HUDEP-2 (cell line): Measurements from ENCODE around the gene FNDC7.
A peak's percentile ranks its signal among the peaks of the same experiment; 100 is the strongest.
"Not testable (repeated sequence)": the region's sequence is repeated elsewhere in the genome, so short reads cannot be mapped to it uniquely, and the experiment has no call there.

ENCODE experiments used
- DNase-seq, 76 experiments: peaks; one replicate each; lab custom pipeline; 2025; ENCODE audit not compliant: unreplicated experiment in 76 of 76; lab: John Stamatoyannopoulos, UW

FNDC7 gene, protein sequence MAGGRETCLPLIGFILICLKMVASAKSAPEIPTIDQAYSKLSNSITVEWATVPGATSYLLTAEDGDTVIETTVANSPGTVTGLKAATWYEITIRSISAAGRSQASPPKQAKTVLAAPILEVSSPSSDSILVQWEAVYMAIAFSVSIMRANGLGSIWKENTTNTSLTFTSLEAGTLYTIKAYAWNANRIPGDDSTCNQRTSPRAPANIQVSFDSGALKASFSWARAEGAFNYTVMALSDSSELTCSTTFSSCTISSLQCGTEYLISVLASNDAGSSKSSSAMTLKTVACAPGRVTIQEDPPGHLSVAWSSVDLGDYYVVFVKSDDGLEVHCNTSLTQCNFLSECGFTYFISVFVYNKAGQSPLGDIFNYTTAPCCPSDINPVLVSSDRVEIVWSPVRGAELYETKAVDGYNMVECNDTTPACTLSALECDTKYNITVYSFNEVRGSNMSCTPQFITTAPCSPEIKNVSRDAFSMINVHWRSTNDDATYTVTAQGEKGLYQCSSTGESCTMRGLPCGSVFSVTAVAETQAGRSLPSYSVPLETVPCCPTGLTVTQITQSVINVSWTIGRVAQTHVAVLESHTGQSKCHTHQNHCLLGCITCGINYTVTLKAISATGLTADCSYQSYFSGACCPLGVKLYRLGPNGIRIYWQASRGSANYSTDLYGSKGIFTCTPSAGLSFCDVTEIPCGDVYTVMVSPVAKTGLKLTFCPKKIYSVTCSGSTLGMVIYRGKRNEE

DNA sequence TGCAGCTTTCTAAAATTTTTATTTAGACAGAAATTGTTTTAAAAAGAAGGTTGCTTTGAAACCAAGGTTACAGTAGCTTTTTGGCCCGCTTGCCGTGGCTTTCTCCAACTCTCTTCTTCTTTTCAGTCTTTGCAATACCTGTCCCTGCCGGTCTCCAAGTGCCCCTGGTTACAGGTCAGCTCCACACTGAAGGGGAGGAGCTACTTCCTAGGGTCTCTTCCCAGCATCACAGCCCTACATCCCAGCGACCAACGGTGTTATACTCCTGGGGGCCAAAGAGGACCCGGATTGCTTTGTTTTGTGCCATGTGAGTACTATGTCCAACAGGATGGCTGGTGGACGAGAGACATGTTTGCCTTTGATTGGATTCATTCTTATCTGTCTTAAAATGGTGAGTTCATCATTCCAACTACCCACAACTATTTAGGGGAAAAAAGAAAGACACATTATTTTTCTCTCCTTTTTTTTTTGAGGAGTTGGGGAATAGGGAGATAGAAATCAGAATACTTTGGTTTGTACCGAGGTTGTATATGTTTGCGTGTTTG is at the start of gene FNDC7:
FNDC7 (plus strand) TSS at position 303 of the 545 bp plus-strand sequence; CDS start at position 329, 26 bp downstream.
- no peak for DNase-seq

DNA sequence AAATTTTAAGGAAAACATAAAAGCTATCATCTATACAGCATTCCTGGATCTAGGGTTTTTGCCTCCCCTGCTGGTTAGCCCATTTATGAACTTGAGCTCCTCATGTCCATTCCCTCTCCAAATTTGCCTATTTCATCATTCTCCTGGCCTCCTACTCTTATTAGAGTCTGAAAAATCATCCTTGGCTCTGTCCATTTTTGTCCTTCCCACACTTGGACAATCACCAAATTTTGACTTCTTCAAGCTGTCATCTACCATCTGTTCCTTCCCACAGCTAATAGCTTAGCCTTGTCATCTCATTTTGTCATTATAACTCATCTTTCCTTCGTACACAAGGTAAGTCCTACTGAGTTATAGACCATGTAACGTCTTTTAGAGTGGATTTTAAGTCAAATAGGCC is 49.6 kb upstream of the FNDC7 start:
- no peak for DNase-seq

DNA sequence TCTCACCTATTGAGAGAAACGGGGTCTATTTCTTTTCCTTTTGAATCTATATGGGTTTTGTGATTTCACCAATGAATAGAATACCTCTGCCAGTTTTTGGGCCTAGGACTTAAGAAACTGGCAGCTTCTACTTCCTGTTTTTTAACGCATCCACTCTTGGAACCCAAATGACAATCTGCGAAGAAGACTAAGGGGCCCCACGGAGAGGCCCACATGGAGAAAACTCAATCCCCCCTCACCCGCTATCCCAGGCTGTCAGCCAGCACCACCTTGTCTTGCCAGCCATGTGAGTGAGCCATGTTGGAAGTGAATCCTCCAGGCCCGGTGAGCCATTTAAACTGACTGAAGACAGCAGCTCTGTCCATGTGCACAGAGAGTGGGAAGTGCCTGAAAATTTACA is 48.2 kb upstream of the FNDC7 start:
- DNase-seq, result no peak

DNA sequence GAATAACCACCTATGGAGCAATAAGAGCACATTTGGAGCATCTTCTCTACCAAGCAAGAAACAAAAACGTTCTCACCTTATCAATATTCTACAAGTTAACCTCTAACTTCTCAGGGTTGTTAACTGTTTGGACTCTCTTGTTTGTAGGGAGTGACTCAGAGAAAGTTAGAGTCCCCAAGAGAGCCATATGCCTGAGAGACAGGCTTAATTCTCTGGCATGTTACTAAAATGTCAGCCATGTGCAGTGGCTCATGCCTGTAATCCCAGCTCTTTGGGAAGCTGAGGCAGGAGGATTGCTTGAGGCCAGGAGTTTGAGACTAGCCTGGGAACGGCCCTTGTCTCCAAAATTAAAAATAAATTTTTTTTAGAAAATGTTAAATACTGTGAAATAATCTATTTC is 47.6 kb upstream of the FNDC7 start:
- DNase-seq, result no peak

DNA sequence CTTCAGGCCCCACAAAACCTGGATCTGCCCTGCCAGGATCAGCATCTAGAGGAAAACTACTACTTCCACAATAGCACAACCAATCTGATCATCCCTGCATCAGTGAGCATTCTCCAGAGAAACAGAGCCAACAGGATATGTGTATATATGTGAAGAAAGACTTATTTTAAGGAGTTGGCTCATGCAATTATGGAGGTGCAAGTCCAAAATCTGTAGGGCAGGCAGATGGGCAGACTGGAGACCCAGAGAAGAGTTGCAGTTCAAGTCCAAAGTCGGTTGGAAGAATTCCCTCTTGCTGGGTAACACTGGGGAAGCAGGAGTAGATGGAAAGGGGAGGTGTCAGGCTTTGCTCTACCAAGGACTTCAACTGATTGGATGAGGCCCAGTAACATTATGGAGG is 46.9 kb upstream of the FNDC7 start:
- no peak for DNase-seq

DNA sequence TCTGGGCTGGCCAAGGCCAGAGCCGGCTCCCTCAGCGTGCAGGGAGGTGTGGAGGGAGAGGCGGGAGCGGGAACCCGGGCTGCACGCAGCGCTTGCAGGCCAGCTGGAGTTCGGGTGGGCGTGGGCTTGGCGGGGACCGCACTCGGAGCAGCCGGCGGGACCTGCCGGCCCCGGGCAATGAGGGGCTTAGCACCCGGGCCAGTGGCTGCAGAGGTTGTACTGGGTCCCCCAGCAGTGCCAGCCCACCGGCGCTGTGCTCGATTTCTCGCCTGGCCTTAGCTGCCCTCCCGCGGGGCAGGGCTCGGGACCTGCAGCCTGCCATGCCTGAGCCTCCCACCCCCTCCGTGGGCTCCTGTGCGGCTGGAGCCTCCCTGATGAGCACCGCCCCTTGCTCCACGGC is 45.3 kb upstream of the FNDC7 start:
- DNase-seq, result not testable (repeated sequence)

DNA sequence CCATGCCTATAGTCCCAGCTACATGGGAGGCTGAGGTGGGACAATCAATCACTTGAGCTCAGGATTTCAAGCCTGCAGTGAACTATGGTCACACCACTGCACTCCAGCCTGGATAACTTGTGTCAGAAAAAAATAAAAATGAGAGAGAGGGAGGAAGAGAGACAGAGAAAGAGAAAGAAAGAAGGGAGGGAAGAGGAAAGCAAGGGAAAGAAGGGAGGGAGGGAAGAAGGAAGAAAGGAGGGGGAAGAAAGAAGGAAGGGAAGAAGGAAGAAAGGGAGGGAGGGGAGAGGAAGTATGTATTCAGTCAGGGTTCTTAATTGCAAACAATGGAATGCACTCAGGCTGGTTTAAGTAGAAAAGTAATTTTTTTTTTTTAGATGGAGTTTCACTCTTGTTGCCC is 43.9 kb upstream of the FNDC7 start:
- DNase-seq, result no peak

DNA sequence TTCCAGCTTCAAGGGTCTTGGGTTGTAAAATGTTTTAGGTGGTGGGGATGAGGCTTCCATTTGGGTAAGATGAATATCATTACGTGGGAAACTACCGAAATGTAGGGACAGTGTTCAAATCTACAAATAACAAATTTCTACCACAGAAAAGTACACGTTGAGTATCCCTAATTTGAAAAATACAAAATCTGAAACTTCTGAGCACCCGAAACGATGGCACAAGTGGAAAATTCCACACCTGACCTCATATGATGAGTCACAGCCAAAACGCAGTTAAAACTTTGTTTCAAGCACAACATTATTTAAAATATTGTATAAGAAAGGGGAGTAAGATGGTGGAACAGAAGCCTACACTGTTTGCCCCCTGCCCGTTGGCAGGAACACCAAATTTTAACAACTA is 43.0 kb upstream of the FNDC7 start:
- no peak for DNase-seq

DNA sequence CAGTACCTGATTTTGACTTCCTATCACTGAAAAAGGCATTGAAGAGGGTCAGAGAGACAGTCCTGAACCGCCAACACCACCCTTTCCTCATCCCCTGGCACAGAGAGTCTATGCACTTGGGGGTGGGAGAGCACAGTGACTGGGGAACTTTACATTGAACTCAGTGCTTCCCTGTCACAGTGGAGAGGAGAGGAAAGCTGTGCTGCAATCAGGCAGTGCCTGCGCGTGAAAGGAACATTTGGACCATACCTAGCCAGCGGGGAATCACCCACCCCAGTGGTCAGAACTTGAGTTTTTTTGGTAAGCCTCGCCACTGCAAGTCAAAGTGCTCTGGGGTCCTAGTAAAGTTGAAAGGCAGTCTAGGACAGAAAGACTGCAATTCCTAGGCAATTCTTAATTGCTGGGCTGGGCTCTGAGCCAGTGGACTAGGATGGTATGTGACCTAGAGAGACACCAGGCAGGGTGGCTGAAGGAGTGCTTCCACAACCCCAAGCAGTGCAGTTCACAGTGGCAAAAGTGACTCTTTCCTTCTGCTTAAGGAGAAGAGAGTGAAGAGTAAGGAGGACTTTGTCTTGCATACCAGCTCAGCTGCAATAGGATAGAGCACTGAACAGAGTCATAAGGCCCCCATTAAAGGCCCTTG is 42.5 kb upstream of the FNDC7 start:
- DNase-seq, result no peak

DNA sequence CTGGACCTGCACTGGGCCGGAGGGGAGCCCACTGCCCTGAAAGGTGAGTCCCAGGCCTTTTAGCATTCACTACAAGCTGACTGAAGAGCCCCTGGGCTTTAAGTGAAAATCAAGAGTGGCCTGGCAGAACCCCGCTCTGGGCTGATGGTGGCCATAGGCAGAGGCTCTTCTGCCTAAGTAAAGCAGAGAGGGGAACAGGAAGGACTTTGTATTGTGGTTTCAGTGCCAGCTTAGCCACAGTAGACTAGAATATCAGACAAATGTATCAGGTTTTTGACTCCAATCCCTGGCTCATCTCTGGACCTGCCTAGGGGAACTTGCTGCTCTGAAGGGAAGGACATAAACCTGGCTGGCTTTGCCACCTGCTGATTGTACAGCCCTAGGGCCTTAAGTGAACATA is 41.6 kb upstream of the FNDC7 start:
- DNase-seq, result no peak

DNA sequence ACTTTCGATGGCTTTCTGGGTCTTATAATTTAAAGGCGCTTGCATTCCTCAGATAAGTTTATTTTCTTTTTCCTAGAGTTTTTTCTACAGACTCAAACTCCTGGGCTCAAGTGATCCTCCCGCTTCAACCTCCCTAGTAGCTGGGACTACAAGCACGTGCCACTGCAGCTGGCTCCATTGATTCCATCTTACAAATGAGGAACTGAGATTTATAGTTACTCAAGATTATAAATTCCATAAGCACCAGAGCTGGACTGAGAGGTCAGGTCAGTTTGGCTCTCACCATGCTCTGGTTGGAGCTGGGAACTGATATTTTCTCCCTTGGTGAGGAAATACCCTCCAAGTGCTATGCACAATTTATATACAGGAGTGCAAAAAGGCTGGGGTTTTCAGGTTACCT is 34.0 kb upstream of the FNDC7 start:
- no peak for DNase-seq

DNA sequence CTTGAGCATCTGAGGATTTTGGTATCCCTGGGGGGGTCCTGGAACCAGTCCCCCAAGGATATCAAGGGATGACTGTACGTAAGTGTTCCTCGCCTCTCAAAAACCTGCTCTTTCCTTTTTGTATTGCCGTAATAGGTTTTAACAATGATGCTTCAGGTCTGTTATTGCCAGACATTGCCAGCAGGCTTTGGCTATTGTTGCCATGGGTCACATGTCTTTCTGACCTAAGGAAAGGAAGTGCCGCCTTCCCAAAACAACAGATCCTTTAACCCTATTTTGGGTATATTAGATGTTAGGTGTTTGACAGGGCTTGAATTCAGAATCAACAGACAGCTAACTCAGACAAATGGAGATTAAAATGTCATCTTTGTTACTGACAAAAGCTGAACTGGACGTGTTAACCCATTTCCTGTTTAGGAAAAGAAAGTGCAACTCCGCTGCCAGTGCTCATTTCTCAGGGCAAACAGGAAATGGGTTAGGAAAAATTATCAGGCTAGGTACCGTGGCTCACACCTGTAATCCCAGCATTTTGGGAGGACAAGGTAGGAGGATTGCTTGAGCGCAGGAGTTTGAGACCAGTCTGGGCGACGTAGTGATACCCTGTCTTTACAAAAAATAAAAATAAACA is 33.0 kb upstream of the FNDC7 start:
- DNase-seq, result no peak

DNA sequence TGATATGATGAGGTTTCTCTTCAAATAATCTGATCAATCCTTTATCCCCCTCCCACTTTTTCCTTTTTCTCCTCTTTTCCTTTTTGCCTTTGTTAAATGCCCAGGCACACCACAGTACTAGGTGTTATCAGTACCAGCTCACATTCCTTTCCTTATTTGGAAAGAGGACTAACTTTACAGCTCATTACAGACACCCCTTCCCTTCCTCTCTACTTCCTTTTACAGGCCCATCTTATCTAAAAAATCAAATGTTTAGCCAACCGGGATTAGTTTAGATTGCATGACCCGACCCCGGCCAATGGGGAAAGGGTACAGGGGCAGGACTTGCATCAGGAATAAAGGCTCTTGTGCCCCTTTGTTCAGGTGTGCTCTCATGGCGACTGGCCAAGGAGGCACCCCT is 31.0 kb upstream of the FNDC7 start:
- DNase-seq, result not testable (repeated sequence)

DNA sequence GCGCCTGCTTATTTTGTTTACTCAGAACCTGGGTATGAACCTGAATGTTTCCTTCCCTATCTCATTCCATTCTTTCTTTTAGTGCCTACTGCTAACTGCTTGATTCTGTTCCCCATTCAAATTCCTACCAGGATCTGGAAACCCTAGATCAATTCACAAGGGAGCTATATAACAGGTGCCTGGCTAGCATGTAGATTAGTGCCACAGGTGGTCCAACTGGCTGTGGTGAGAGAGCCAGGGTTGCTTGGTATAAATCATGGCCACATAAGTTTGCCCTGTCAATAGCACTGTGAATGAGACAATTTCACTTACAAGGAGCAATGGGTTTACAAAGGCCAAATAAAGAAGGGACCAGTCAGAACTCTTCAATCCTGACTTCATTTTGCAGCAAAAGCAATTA is 27.2 kb upstream of the FNDC7 start:
- no peak for DNase-seq

DNA sequence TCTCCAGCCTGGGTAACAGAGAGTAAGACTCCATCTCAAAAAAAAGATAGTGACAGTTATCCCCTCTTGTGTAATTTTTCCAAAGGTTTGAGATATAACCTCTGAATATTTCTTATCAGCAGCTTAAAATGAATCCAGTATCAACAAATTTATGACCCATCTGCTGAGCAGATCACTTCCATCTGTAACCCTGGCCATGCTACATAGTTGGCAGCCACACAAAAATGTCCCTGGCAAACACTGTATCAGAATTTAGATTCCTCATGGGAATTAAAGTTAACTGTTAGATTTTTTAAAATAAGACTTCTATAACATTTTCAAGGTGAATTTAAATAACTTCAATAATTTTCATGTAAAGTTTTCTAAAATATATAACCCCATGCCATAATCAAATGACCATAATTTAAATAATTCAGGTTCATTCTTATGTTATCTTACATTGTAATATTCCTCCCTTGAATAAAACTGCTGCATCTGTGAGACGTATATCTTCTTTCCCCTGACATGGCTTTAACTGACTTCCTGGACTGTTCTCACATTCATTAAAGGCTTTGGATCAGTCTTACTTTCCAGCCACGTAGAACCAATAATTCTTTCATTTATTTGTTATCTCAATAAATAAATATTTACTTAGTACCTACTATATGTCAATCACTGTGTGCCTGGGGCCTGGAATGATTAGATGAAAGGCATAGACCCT is 25.9 kb upstream of the FNDC7 start:
- peak in 22 of 76 experiments; percentile 5 to 66 (median 20) for DNase-seq

DNA sequence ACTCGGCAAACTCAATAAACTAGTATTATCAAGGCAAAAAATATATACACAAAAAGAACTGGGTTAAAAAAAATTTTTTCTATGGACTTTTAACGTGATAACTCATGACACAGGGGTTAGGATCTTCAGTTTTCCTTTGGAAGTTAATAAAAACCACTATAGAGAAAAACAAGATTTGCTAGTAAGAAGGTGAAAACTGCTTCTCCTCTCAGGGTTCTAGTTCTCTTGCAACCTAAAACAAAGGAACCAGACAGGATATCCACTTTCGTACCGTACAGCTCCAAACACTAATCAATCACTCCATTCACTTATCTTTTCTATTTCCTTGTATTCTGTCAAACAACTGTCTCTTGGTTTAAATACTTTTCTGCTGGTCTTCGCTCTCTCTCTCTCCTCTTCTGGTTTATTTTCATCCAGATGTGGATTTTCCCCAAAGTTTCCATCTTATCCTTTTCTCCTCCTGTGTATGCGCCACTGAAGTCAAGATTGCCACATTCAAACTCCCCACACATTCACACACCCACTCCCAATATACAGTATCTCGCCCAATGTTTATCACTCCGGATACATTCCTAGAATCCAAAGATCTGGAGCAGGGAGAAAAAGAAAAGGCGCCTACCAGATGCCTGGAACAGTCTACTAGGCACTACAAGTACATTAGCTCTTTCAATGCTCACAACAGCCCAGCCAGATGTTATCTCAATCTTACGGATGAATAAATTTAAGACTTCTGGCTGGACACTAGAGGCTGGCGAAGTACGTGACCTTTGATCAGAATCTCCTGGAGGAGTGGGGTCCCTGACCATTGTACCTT is 21.4 kb upstream of the FNDC7 start:
- DNase-seq, result peak in 17 of 76 experiments; percentile 5 to 64 (median 40)

DNA sequence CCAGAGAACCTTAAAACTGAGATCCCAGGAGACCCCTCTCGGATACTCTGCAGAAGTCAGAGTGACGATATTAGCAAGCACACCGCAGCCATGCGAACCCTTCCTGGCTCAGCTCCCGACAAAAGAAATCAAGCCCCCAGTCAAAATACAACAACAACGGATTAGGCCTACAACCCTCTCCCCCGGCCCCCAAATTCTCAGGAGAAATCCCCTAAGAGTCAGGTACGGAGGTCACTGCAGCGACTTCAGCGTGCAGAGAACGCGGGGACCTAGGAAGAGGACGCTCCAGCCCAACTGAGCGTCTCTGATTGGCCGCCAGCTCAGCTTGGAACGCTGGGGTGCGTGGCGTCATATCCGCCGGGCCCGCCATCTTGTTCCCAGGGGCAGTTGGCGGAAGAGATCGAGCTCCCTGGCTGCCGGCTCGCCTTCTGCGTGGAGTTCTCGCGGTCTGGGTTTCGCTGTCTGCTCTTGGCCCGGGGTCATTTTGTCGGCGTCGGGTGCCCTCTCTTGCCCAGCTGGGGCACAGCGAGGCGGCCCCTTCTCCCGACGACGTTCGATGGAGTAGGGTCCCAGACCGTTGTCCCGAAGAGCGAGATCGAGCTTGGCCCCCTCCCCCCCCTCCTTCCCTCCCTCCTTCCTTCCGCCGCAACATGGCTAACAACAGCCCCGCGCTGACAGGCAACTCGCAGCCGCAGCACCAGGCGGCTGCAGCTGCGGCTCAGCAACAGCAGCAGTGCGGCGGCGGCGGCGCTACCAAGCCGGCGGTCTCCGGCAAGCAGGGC is 20.6 kb upstream of the FNDC7 start, which contains the start of gene PRPF38B:
PRPF38B (plus strand) TSS at position 369 of the 782 bp plus-strand sequence; CDS start at position 651, 282 bp downstream.
- DNase-seq, result peak; percentile 22 to 92 (median 82)
